Endometrium (tissue), 2 donors: ENCODE results near the gene ATP5IF1.

ENCODE experiments used
- FAIRE-seq: peaks from 2 replicates; lab custom pipeline; 2012; peaks lifted over from hg19 to GRCh38; lab: Jason Lieb, UNC
- donor health status: control.
- donor health status: control.

Gene ATP5IF1

DNA sequence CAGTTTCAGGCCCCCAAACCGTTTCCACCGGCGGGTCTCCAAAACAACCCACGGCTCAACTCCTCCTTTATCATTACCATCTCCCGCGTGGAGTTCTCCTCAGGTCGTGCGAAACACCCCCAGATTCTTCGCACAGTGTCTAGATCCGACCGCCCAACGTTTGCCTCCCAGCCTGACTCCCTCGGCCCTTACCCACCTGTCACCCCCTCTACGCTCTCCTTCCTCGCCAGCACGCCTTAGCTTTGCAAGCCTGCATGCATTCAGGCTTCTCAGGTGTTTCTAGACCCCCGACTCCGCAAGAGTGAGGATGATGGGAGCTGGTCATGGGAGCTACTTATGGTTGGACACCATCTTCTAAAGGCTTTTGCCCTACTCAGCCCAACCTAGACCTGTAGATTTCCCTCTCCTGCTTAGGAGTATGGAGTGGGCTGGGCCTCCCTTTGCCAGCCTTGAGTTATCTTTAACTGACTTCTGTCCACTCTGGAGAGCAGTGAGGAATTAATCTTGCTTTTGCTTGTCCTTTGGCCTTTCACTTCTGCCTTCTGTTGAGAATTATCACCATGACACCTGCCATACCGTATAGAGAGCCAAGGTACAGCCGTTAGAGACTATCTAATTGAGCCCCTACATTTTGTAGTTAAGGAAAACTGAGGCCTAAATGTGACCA lies 865 bp downstream of the ATP5IF1 start:
- no peak for FAIRE-seq

DNA sequence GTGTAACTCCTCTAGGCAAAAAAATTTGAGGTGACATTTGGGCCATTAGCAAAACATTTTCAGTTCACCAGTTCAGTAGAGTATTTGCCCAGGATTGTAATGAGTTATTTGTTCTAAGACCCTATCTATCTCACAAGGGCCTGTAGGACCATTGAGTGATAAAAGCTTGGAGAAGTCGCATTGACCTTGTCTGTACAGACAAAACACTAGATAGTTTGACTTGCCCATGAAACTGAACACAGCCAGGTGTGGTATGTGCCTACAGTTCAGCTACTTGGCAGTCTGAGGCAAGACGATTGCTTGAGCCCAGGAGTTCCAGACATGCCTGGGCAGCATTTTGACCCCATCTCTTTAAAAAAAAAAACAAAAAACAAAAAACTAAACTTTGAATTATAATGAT lies 3.1 kb downstream of the ATP5IF1 start:
- FAIRE-seq, result no peak

DNA sequence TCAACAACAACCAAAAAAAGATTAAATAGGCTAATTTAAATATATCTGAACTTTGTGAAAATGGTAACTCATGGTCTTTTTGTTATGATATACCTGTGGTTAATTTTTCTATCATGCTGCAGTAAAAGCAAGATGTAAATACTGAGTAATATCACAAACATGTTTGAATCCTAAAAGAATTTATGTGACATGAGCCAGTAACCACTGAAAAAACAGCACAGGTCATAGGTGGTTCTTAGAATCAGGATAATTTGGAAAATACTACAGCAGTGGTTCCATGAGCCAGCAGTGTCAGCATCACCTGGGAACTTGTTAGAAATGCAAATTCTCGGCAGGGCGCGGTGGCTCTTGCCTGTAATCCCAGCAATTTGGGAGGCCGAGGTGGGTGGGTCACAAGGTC lies 4.1 kb downstream of the ATP5IF1 start:
- no peak for FAIRE-seq

DNA sequence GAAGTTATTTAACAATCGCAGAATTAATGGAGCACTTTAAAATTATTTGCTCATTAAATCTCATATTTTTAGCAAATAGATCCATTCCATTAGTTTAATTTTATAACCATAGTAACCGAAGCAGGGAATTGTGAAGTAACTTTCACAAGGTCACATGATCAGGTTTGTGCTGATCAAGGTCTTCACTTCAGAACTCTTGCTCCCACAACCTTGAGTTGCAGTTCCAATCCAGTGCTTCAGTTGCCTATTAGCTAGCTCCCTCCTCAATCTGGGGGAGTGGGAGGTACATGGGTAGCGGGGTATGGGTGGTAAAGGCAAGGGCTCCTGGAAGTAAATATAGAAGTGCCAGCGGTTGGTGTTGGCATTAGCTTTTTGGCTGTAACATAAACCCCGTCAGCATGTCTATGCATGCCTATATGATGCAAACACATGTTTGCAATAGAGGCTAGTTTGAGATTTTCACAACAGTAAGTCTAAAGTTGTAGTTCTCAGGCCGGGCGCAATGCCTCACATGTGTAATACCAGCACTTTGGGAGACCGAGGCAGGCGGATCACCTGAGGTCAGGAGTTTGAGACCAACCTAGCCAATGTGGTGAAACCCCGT lies 5.8 kb downstream of the ATP5IF1 start:
- no peak for FAIRE-seq

DNA sequence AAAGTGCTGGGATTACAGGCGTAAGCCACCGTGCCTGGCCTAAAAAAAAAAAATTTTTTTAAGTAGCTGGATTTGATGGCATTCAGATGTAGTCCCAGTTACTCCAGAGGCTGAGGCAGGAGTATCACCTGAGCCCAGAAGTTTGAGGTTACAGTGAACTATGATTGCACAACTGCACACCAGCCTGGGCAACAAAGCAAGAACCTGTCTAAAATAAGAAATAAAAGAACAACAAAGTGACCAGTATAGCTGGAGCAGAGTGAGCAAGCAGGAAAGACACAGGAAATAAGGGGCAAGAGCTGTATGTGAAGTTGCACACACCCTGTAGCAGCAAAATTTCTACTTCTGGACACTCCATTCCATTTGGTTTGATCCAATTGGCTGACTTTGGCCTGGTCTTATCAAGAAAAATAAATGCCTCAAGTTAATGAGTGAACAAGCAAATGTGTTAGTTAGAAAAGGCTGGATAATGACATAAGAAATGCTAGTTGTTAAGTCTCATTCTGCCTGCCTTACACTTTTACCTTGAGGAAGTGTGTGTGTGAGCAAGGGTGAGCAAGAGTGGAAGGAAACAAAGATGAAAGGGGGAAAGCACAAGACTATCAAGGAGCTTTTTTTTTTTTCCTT lies 7.9 kb downstream of the ATP5IF1 start:
- FAIRE-seq, result no peak

DNA sequence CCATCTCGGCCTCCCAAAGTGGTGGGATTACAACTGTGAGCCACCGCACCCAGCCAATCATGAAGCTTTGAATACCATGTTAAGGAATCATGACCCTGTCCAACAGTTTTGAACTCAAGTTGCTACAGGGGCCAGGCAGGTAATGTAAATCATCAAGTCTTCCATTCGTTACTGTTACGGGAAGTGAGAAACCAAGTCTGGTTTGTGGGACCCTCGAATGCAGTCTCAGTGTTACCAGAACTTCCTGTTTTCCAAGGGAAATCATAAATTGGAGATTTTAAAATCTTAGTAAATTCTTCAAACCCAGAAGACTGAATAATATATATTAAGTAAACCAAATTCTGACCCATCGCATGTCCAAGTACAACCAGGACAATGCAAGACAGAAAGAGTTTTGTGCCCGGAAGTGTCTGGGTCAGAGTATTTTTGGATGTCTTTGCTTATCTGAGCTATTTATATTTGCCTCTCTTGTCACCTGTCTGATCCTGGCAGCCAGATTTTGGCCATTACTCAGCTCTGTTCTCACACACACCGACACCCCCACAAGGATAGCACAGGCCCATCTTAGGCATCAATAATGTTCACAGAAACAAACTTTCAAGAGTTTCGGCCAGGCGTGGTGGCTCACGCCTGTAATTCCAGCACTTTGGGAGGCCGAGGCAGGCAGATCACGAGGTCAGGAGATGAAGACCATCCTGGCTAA lies 8.8 kb downstream of the ATP5IF1 start:
- no peak for FAIRE-seq

DNA sequence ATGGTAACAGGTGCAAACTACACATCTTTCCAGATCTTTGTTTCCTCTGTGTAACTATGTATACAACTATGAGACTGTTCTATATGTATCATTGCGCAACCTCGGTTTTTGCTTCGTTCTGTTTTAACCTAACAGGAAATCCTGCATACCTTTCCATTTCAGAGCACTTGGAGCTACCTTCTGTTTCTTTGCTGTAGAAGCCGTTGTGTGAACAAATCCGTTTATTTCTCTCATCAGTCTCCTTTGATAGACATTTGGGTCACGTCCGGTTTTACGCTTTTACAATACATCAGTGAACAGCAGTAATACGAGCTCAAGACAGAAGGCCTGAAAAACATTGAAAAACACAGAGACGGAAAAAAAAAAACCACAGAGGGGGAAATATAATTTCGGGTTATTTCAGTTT lies 10.5 kb downstream of the ATP5IF1 start:
- no peak for FAIRE-seq

DNA sequence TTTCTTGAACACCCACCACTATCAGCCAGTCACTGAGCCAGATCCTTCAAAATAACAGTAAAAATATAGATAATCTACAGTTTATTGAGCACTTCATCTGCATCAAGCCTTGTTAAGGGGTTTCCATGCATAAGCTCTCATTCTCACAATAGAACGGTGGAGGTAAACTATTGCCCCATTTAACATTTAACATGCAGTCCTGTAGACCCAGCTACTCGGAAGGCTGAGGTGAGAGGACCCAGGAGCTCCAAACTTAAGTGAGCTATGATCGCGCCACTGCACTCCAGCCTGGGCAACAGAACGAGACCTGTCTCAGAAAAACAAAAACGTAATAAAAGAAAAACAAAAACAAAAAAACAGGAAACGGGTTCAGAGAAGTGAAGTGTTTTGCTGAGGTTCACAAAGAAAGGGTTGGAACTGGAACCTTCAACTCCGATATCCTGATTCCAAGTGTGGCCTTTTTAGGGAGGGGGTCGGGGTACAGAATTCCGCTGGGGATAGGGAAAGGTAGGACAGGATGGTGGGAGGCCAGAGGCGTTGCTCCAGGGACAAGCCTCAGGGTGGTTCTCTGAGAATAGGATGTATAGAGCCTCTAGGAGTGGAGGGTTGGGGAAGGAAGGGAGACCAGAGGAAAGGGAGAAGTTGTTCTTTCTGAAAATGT lies 11.8 kb downstream of the ATP5IF1 start:
- no peak for FAIRE-seq

DNA sequence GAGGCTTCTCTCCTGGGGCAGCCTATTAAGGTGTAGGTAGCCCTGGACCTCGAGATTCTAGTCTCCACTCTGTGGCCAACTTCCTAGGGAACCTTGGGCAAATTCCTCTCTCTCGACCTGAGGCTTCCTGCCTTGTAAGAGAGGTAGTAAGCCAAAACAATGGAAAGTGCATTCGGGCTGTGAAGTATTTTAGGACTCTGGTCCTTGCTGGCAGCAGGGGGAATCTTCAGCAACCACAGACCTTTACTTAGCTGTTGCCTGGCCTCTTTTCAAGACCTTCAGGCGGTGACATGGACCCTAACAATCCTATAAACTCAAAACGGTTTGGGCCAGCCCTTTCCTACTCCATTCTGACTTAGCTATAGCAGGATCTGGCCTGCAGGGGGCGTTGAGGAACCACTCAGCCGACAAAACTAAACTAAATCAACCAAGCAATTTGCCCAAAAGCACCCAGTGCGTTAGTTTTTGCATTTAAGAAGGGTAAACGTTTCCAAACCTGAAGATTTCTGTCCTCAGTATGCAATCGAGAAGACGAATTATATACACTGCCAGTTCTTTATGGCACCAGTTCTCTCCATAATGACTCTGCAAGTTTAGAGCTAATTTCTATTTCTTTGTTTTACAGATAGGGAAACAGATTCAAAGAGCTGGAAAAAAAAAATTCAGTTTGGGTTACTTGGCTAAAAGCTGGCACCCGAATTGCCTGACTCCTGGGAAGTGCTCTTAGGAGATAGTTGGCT lies 12.5 kb downstream of the ATP5IF1 start:
- peak; percentile 41 for FAIRE-seq

DNA sequence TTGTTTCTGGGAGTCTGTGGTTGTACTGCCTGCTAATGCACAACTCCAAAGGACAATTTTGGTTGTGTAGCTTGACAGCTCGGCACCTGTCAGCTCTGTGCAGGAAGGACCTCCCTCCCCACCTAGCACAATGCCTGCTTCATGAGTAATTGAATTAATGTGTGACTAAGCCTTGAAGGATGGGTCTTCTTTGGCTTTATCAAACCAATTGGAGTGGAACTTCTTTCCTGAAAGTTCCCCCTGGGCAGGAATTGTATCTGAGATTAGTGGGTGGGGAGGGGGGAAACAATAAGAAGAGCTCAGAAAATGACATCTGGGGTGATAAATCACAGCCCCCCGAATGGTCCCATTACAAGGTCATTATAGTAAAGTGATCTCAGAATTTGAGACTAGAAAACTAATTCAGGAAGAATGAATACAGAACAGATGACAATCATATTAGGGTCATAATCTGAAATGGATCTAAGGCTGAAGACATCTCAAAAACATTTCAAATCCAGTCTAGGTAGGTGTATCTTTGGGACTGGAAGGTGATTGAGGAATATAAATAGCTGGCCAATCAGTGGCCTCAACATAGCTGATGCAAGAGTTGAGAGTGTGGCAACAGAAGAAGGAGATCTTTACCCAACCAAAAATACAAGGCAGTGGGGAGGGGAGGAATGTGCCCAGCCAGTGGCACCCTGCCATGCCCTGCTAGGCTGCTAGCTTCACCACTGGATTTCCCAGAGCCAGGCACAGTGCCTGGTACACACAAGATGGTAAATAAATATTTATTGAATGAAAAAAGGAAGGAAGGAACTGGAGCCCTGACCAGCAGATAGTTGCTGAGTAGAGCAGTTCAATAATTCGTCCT lies 13.3 kb downstream of the ATP5IF1 start:
- no peak for FAIRE-seq

DNA sequence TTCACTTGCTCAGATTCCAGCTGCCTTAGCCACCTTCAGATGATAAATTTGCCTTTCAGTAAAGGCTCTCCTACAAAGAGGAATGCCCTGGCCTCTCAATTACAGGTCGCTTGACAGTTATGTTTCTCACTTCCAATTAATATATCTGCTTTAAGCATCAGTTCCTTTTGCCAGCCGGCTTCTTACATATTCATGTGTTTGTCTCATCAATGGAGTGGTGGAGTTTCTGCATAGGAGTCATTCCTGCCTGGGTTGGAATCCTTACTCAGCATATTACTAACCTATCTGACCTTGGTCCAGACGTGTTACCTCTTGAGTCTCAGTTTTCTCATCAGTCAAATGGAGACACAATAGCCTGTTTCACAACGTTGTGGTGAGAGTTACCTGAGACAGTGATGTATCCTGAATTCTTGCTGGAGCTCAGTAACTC lies 14.0 kb downstream of the ATP5IF1 start:
- FAIRE-seq, result no peak

DNA sequence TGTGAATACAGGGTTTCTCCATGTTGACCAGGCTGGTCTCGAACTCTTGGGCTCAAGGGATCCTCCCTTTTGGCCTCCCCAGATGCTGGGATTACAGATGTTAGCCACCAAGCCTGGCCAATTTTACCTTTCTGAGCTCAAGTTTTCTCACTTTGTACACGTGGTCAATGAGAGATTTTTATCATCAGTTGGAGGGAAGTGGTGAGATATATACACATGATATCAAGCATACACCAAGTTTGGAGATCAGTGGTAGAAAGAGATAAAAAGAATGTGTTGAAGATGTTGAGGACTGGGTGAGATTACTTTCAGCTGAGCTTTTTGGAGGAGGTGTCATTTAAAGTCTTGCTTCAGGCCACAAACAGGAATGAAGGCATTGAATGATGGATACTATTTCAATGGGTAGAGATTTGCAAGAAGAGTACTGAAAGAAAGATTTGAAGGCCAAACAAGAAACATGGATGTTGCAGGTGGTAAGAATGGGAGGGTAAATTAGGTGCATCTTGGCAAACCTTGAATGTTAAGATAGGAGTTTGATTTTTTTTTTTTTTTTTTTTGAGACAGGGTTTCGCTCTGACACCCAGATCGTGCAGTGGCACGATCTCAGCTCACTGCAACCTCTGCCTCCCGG lies 20.4 kb downstream of the ATP5IF1 start:
- FAIRE-seq, result no peak

DNA sequence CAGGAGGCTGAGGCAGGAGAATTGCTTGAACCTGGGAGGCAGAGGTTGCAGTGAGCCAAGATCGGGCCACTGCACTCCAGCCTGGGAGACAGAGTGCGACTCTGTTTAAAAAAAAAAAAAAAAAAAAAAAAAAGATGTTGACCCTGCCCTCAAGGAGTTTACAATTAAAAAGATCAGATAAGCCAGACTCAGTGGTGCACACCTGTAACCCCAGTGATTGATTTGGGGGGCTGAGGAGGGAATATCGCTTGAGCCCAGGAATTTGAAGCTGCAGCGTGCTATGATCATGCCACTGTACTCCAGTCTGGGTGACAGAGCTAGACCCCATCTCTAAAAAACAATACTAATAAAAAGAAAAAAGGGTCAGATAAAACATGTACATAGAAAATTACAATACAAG lies 21.8 kb downstream of the ATP5IF1 start:
- FAIRE-seq, result no peak

DNA sequence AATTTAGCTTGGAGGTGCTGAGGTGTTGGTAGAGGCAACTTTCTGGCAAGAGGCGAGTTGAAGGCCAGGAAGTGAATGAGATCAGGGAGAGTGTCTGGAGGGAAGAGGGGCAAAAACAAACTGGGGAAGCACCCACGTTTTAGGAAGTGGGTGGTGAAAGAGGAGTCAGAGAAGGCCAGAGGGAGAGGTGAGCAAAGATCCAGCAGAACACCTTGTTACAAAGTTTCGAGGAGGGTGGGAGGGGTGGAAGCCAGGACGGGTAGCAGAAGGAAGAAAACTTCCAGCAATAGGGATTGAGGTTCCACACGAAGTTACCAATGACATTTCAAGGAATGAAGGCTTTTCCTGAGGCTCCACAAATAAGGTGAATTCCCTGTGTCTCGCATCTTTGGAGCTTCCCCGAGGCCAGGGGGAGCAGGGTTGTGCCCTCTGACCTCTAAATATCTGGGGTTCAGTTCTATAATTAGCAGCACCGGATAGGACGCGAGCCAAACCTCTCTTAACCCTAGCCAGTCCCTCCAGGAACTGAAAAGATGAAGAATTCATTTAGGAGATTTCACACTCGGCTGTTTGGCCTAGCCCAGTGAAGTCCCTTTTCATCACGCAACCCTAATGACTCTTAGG lies 22.8 kb downstream of the ATP5IF1 start:
- FAIRE-seq, result no peak

DNA sequence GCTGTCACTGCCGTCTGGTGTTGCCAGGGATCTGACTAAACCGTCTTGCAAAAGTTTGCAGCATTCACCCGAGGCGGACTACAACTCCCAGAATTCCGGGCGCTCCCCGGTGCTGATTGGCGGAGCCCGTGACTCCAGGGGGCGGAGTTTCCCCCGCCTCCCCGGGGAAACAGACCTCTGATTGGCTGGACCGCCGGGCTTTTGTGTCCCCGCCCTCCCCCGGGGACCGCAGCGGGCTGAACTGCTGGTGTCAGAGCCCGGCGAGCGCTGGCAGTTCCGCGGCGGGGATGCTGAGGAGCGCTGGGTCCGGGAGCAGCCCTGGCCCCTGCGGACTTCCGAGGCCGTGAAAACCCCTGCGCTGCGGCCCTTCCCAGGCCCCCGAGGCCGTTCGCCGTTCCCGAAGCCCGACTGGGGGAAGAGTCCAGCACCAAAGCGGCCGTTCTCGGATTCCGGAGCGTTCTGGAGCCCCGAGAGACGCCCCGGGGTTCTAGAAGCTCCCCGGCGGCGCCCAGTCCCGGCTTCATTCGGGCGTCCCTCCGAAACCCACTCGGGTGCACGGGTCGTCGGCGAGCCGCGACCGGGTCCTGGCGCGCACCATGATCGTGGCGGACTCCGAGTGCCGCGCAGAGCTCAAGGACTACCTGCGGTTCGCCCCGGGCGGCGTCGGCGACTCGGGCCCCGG lies 23.5 kb downstream of the ATP5IF1 start, which contains the start of gene SESN2:
Gene SESN2, plus strand, starts transcription at position 267 of the 682 bp plus-strand sequence. Its CDS starts 330 bp downstream, at position 597.
- peak; percentile 96 for FAIRE-seq

DNA sequence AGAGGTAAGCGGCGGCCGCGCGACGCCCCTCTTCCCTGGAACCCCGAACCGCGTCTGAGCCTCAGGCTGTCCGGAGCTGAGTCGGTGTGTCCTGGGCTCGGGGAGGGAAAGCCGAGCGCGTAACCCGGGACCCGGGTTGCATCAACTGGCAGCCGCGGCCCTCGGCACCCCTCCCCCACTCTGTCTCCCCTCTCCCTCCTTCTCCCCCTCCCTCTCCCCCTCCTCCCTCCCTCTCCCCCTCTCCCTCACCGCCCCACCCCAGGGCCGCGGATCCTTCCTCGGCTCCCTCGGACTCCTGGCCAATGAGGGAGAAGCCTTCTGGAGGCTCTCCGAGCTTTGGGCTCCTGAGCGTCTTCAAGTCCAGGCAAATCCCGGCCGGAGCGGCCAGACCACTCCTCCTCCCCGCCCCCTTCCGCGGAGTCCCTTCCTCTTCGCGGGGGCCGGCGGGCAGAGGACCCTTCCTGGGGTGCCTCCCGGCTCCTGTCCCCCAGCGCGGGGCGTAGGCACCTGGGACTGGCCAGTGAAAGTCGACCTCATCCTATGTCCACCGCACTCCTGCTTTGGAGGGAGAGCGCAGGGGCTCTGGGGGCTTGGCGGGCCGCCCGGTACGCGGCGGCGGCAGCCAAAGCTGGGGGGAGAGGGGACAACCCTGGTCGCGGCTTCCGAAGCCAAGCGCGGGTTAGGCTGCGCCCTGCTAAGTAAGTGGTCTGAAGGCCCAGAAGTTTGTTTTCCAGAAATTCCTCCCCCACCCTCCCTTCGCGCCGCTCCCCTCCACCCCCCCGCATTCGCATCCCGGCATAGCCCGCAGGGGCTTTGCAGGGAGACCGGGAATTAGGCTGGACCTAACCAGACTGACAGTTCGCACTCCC lies 24.2 kb downstream of the ATP5IF1 start:
- no peak for FAIRE-seq

DNA sequence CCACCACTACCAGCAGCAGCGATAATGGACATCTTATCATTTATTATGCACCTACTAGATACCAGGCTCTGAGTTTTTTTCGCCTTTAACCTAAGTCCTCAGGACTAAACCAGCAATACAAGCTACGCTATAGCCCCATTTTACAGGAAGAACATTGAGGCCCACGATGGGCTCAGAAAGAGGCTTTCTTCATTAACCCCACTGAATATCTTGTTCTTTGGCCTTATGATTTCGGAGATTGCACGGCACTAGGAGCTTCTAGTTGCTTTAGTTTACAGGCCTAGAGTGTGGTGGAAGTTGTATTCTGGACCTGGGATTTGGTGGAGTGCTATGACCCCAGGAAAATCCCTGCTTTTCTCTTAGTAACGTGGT lies 24.9 kb downstream of the ATP5IF1 start:
- FAIRE-seq, result no peak

DNA sequence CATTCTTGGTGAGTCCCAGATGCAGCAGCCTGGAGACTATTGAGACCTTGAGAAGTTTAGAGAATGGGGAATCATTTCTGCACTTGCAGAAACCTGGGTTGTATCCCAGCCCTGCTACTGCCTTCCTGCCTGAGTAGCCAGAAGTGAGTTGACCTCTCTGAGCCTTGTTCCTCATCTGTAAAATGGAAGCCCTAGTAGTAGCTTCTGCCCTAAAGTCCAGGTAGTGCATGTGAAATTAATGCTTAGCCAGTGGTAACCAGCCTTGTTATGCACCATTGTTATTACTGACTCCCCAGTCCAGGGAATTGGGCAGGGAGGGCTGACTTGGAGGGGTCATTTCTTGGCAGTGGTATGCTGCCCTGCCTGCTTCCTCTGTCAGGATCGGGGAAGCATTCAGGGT lies 29.0 kb downstream of the ATP5IF1 start:
- no peak for FAIRE-seq
